NCI-H1105 treated with DMSO at 0.1 percent for 48 hours (cell line): ENCODE measurements around the gene AIFM2.
A peak's percentile ranks its signal among the peaks of the same experiment; 100 is the strongest.

Source experiments
- DNase-seq: peaks from one replicate; lab custom pipeline; 2025; lab: John Stamatoyannopoulos, UW

AIFM2 gene

DNA sequence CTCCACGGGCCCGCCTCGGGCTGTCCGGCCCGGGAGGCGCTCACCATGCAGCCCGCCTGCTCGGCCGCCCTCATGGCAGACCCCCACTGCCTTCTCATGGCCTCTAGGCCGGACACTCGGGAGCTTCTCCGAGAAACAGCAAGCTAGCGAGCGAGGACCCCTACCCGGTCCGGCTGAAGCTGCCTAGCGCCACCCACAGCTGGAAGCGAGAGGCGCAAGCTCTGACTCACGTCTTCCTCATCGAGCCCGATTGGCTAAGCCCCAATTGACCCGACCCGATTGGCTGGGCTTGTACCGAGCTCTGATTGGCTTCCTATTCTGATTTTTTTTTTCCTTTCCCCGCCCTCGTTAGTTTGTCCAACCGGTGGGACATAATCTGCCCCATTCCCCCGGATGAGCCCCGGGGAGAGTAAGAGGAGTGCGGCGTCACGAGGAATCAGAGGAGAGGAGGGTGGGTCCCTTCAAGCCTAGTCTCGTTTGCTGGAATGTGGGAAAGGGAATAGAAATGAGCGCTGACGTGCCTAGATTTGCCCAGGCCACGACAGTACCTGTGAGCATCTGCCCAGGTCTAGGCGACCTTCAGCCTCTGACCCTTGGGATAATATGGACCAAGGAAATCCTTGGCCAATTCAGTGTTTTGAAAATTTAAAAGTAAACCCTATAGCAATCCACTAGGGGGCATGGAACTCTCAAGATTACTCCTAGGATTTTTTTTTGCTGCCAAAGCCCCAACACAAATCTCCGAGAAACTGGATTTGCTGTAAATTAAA is 14.0 kb upstream of the AIFM2 start, which contains the start of gene TYSND1:
TSS of gene TYSND1 (minus strand) at position 212 of the 770 bp plus-strand sequence. CDS start at position 98, 114 bp downstream.
- DNase-seq: peak; percentile 93

DNA sequence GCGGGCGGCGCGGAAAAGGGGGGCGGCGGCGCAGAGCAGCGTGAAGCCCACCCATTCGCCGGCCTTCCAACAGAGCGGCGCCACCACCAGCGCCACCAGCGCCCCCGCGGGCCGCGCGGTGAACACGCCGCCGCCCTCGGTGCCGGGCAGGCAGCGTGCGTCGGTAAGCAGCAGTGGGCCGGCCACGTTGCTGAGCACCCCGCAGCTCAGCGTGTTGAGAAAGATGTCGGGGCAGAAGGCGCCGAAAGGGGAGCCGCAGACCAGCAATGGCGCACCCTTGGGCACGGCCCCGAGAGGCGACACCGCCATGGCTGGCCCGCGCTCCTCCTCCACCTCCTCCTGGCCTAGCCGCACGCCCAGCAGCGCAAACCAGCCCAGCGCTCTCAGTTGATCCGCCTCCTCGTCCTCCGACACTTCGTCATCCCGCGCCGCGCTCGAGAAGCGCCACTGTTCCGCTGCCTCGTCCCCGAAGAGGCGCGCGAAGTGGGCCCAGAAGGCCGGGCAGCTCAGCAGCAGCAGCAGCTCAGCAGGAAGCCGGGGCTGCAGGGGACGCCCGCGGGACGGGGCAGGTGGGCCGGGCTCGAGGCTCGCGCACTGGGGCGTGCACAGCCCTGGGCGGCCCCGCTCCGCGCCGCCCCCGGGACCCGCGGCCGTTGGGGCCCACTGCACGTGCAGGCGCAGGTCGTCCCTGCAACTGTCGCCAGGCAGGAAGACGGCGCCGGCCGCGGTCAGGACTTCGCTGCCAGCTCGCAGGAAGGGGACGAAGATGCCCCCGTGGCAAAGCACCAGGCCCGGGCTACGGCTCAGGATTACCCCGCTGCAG is 13.3 kb upstream of the AIFM2 start:
- peak; percentile 36 for DNase-seq

DNA sequence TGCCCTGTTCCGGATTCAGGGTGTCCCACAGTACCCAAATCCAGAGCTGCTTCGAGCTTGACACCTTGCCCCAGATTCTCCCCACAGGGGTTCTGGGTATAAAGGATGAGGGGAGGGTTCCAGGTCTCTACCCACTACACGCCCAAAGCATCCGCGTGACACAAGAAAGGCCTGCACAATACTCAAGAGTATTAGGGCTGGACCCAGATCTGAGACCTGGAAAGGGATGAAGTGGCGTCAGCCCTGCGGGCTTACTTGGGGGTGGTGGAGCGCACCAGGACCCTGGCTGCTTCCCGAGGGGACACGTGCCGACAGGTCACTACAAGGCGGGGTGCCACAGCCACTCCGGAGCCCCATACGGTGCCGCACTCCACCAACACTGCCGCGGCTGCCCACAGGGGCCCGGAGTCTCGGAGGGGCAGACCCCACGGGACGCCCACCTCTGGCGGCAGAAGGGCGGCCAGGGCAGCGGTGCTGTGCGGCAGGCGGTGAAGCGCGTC is 12.6 kb upstream of the AIFM2 start:
- no peak for DNase-seq

DNA sequence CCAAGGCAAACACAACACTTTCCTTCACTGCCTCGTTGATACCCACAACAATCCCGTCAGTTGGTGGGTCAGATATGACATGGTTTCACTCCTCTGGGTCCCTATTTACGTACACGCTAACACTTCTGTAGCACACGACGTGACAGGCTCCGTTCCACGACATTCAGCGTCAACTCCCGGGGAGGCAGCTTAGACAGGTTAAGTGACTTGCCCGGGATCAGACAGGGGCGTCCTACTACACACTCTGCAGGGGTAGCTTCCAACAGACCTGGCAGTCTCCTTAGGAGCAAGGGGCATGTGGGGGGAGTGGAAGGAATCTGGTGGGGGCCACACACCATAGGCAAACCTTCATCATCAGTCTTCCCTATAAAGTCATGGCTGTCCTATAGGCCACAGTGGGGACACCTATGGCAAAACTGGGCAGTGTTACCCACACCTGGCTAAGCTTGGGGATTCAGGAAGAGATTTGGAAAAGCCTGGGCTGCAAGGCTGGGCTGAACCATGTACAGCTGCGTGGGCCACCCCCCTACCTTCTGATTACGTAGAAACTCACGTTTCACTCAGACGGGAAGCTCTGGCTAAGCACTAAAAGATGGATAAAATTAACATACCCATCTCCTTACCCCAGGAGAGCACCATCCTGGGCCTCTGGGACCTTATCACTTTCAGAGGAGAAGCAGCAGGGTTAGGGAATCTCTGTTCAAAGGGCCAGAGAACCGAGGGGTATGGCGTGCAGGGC is 11.9 kb upstream of the AIFM2 start:
- no peak for DNase-seq

DNA sequence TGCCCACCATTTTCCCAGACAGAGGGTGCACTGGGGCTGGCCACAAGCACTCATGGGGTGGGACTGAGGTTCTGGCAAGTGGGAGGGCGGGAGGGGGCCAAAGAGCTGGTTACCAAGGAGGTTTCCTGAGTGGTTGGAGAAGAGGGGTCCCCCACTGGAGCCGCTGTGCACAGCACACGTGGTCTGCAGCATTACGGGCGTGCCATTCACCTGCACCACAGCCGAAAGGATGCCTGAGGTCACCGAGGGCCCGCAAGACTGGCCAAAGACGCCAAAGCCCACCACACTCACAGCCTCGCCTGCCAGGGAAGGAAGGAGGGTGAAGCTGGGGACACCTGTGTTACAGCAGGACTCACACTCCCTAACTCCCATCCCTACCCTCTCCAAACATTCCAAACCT is 9.9 kb upstream of the AIFM2 start:
- DNase-seq: no peak

DNA sequence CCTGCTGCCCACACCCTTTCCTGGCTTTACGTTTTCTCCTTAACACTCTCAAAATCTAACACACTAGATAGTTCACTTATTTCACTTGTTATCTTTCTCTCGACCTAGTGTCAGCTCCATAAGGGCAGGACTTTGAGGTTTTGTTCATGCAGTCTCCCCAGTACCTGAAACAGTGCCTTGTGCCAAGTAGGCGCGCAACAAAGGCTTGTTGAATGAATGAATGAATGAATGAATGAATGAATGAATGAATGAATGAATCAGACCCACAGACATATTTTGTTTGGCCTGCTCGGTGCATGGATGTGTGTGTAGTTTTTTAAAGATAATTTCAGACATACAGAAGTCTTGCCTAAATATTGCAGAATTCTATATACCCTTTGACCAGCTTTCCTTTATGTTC is 7.7 kb upstream of the AIFM2 start:
- no peak for DNase-seq

DNA sequence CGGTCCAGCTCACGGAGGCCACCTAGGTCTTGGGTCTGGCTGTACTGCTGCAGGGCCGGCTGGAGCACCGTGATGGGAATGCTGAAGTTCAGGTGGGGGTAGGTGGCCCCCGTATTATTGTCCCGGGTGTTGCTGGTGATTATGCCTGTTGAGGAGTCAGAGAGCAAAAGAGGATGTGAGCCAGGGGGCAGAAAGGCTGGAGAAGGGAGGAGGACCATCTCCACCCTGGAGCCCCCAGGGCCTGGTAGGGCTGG is 7.3 kb upstream of the AIFM2 start:
- DNase-seq: no peak

DNA sequence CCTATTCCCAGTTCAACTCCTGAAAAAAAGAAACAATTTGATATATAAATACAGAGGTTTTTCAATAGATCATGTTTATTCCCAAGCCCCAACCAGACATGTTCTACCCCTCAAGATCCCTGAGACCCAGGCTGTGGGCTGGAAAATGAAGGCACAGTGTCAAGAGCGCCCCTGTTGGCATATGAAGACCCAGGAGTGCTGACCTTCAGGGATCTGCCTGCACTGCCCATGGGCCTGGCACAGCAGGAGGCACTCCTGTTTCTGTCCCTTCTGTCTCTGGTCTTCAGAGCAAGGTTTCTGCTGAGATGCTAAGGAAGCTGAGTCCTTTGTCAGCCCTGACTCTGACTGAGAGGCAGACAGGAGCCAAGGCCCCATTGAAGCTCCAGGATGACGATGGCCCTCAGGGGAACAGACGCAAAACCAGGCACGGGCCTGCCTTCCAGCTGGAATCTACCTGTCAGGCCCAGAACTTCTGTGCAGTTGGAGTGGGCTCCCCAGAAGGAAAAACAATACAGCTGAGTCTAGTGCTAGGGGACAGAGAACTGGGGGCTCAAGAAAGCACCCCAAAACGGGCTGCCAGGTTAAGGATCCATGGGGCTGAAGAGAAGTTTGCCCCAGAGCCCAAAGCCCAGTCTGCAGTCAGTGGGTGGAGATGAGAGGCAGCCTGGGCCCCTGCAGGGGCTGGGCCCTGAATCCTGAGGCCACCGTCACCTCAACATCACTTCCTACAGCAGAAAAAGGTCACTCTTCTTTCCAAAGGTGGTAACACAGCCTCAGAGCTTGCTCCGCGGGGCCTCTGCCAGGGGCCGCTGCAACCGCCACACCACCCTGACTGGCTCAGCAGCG is 6.7 kb upstream of the AIFM2 start:
- no peak for DNase-seq

DNA sequence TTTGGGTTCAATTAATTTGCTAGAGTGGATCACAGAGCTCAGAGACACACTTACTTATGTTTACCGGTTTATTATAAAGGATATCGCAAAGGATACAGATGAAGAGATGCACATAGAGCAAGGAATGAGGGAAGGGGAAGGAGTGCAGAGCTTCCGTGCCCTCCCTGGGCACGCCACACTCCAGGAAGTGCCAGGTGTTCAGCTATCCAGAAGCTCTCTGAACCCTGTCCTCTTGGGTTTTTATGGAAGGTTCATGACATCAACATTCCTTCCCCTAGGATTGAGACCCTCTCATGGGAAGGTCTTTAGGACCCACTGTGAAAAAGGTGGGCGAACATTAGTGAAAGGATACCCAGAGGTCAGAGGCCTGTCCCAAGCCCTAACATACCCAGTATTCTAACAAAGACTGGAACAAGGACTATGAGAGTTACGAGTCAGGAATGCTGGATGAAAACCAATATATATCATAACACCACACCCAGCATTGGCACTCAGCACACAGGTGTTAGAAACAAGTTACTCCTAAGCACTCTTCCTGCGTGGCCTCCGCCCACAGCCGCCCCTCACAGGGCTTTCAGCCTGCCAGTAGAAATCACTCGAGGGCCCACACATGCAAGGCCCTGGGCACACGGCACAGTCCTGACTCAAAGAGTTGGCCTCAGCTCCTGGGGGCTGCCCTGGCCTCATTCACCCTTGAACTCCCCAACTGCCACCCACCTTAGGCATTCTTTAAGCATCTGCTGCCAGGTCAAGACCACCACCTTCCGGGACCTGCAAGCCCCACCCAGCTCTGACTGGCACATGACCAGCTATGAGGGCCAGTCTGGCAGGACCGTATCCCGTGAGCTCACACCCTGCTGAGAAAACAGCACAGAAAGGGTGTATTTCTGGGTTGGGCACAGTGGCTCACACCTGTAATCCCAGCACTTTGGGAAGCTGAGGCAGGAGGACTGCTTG is 5.6 kb upstream of the AIFM2 start:
- DNase-seq: no peak

DNA sequence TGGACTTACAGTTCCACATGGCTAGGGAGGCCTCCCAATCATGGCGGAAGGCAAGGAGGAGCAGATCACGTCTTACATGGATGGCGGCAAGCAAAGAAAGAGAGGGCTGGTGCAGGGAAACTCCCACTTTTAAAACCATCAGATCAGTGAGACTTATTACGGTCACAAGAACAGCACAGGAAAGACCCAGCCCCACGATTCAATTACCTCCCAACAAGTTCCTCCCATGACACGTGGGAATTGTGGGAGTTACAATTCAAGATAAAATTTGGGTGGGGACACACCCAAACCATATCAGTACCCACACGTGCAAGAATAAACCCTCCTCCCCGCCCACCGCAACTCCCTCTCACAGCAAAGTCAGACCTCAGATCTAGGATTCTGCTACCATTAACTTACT is 4.5 kb upstream of the AIFM2 start:
- no peak for DNase-seq

DNA sequence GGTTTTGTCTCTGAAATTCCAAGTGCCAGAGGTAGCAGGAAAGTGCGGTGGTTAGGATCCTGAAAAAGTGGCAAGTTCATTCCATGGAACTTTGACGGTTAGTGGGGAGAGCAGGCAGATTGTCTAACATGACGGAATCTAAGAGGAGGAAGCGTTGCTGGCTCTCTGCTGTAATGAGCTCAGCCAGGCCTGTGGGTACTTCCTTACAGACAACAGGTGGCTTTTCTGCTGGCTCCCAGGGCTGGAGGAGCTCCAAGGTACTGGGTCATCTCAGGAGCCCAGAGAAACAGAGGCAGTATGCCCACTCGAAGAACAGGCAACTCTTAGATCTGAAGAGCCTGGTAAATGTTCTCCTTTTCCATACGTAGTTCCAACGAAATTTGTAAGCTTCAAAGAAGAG is 3.1 kb upstream of the AIFM2 start:
- no peak for DNase-seq

DNA sequence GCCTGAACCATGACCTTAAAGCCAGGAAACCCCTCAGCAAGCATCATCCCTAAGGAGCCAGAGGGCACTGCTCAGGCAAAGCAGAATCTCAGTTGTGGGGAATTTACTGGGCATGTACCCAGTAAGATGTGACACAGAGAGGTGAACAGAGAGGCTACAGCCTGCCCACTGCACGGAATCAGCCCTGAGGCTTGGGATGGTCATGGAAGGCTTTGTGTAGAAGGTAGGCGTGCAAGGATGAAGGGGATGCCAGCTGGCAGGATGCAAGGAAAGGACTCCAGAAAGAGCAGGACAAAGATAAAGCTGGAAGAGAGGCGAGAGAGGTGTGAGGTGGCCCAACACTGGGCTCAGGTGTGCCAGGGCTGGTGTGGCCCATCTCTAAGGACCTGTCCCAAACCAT is 2.4 kb upstream of the AIFM2 start:
- DNase-seq: no peak

DNA sequence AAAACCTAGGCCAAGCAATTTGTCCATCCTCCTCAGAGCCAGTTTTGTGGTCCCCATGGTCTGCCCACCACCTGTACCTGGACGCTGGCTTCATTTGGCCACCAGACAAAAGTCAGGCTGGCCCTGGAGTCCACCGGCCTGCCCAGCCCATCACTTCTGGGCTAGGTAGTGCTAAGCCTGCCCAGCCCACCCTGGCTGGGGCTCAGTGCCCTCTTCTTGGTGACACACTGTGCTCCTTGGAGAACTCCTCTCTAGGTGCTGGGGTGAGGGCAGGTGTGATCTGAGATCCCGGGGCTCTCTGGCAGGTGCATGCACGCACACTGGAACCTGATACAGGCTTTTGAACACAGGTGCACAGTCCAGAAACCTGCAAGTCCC is 1.1 kb downstream of the AIFM2 start:
- no peak for DNase-seq

DNA sequence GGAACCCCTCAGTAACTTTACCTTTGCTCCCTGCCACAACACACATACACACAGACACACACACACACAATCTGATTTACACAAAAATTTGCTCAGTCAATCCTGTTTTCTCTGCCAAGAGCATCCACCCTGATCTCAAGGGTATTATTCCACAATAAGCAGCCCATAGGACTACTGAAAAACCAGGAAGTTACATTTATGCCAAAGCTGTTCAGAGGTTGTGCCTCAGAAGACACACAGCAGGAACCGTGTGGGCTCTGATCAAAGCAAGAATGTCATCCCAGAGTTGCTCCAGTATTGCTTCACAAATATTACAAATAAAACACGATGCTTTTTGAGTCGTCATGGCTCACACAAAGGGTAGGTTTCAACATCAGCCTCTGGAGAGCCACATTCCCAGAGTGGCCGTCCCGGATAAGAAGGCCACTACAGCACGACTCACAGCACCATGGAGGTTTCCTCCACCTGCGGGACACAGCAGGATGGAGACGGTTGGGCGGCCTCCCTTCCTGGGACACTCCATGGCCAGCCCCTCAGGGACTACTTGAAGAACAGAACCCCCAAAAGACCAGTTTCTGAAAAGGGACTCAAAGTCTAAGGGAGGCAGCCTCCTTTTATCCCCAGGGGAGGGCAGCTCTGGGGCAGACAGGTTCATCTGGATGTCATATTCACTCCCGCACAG is 1.6 kb downstream of the AIFM2 start:
- DNase-seq: no peak

DNA sequence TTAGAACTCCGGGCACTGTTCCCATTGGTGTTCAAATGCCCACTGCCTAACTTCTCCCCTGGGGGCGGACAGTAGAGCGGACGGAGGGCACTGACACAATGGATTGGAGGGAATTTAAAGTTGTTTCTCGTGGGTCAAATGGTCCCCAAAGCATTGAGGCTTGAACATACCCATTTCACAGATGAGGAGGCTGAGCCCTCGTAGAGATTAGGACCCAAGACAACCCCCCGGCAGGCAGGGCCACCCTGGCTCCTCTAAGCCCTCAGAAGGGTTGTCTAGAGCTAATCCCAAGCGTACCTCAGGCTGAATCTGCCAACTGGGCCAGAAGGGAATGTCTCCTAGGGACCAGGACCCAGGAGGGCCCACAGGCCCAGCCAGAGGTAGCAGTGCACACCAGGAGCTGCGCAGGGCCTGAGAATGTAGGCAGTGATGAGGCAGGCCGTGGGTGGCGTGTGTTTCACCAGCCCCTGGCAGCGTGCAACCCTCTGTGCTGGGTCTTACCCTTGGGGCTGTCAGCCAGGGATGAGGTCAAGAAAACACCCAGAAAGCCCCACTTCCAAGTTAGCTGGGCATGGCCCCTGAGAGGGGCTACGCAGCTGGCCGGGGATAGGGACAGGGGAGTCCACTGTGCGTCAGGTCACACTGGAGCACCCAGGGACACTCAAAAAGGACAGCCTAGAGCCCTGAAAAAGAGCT is 5.8 kb downstream of the AIFM2 start:
- DNase-seq: no peak

DNA sequence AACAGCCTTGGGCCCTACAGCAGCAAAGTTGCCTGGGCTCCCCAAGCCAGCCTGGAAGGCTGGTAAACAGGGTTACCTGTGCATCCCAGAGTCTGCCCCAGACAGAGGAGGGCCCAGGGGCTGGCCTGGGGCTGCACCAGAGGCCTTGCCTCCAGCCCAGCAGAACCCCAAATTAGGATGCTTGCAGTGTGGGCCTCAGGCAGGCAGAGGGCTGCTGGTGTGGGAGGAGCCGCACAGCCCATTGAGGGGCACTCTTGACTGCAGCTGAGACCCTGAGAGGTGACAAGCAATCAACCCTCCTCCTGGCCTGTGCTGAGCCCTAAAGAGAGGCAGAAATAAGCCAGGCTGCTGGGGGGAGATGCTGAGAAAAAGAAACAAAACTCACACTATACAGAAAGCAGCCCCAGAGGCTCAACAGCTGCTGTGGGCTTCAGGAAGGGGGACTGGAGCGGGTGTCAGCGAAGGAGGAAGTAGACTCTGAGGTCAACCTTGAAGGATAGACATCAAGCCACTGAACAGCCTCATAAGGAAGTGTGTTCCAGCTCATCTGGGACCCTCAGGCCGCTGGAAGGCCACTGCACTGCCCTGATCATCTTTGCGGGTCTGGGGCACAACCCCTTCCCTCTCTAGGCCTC is 6.6 kb downstream of the AIFM2 start:
- no peak for DNase-seq

DNA sequence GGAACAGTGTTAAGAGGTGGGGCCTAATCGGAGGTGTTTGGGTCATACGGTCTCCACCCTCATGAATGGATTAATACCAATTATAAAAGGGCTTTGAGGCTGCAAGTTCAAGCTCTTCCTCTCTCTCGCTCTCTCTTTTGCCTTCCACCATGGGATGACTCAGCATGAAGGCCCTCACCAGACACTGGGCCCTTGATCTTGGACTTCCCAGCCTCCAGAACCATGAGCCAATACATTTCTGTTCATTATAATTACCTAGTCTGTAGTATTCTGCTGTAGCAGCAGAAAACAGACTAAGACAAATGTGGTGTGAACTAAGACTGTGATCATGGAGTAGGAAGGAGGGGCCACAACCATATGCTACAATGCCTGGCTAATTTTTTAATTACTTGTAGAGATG is 7.7 kb downstream of the AIFM2 start:
- no peak for DNase-seq

DNA sequence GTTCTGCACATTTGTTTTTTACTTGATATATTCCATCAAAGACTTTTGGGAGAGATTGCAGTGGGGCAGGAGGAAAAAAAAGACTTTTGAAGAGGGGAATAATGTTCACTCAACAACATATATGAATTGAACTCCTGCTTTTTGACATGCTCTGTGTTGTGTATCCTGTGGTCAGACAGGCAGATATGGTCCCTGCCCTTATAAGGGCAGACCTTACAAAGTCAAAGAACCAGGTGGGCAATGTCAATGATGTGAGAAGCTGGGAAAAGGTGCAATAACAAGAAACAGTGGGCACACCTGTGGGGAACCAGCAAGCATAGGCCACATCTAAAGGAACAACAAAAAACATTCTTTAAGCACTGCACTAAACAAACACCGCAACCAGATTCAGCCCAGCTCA is 8.2 kb downstream of the AIFM2 start:
- DNase-seq: no peak

DNA sequence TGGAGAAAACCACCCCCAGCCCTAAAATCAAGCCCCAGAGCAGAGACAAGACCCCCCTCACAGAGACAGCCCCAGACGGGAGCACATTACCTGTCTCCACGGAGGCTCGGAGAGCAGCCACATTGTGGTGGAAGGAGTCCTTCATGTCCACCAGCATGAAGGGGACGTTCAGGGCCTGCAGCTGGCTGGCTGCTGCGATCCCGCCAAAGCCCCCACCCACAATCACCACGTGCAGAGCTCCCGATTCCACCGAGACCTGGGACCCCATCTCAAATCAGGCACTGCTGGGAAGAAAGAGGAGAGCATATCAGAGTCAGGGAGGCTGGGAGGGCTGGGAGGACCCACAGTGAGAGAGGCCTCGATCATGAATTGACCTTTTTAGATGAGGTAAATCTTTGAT is 8.8 kb downstream of the AIFM2 start:
- DNase-seq: no peak
